Measurements from ENCODE around the gene RRAS2.

RRAS2 gene

GRCh38 chr11:14230407-14230806 lies 128.6 kb downstream of the RRAS2 start:
- Histone ChIP-seq H3K36me3 (replicated peaks) (no peaks in the 10 kb centered on the region), H3K27ac (no peak overlapping the region), H3K27me3 (replicated peaks) (no peaks in the 10 kb centered on the region), H3K4me3 (ENCODE audit: low read depth, low read length) (no peak overlapping the region)
- no peak for DNase-seq
- TF ChIP-seq CTCF (IDR thresholded peaks at IDR 0.05; ENCODE audit: low read depth, low read length, missing control alignments), result no peak
- in situ Hi-C loops (cut with HindIII; ENCODE audit: low pct_ligation_motif_present, low sequenced_read_pairs), result no loop called here

DNA sequence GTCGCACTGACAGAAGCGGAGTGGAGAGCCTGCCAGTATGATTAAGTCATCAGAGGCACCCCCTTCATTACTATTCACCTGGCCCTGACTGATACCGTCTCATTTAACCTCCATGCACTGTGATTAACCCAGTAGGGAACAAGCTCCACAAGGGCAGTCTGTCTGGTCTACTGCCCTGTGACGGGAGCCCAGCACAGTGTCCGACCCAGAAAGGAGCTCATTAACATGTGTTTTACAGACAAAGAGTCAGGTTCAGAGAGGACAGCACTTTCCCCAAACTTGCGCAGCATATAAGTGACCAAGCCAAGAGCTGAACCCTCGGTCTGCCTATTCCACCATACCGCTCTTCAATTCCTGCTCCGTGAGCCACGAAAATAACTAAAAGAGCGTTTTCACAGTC lies 129.5 kb downstream of the RRAS2 start:
- TF ChIP-seq CTCF (IDR thresholded peaks at IDR 0.05; ENCODE audit: low read depth, low read length, missing control alignments), result no peak
- Histone ChIP-seq H3K27me3 (replicated peaks) (no peaks in the 10 kb centered on the region), H3K36me3 (replicated peaks) (no peaks in the 10 kb centered on the region), H3K4me3 (ENCODE audit: low read depth, low read length) (no peak overlapping the region), H3K27ac (no peak overlapping the region)
- in situ Hi-C loops (cut with HindIII; ENCODE audit: low pct_ligation_motif_present, low sequenced_read_pairs), result no loop called here
- DNase-seq, result no peak

DNA sequence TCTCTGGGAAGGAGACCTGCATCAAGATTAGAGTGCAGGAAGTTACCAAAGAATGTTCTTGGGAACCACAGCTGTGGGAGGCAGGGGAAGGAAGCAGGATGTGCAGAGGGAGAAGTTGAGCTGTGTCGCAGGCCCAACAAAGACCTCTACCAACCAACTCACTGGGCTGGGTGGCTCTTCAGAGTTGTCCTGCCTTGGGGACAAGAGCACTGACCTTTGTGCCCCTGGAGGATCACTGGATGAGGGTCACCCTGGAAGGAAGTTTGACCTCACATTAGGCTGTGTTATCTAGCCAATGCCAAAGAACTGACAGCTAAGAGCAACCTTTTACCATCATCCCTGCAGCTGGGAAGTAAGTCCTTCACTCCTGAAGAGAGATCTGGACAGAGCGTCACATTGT lies 130.6 kb downstream of the RRAS2 start:
- no peaks in the 10 kb centered on the region for H3K27me3 ChIP-seq (replicated peaks)
- H3K4me3 ChIP-seq (ENCODE audit: low read depth, low read length), result no peak overlapping the region
- no peak for DNase-seq
- H3K36me3 ChIP-seq (replicated peaks), result no peaks in the 10 kb centered on the region
- no peak for TF ChIP-seq CTCF (IDR thresholded peaks at IDR 0.05; ENCODE audit: low read depth, low read length, missing control alignments)
- in situ Hi-C loops (cut with HindIII; ENCODE audit: low pct_ligation_motif_present, low sequenced_read_pairs), result no loop called here
- no peak overlapping the region for H3K27ac ChIP-seq
